BLaER1 (cell line): ENCODE data around the gene PIP5K1A.
"Not testable (repeated sequence)": the region's sequence is repeated elsewhere in the genome, so short reads cannot be mapped to it uniquely, and the experiment has no call there.

Source experiments
- H3K27ac ChIP-seq: shearing (Covaris generic); formaldehyde crosslinking; 2 replicates; pipeline ENCODE4 v1.8.1; 2022
- H3K27me3 ChIP-seq: shearing (Covaris generic); formaldehyde crosslinking; 2 replicates; pipeline ENCODE4 v1.8.1; 2022
- H3K36me3 ChIP-seq: shearing (Covaris generic); formaldehyde crosslinking; 2 replicates; pipeline ENCODE4 v1.8.1; 2022
- H3K4me1 ChIP-seq: shearing (Covaris generic); formaldehyde crosslinking; 2 replicates; pipeline ENCODE4 v1.8.1; 2022
- H3K4me2 ChIP-seq: shearing (Covaris generic); formaldehyde crosslinking; 2 replicates; pipeline ENCODE4 v1.8.1; 2022
- H3K4me3 ChIP-seq: shearing (Covaris generic); formaldehyde crosslinking; 2 replicates; pipeline ENCODE4 v1.8.1; 2022
- H3K9ac ChIP-seq: shearing (Covaris generic); formaldehyde crosslinking; 2 replicates; pipeline ENCODE4 v1.8.1; 2022
- H3K9me3 ChIP-seq: shearing (Covaris generic); formaldehyde crosslinking; 2 replicates; pipeline ENCODE4 v1.8.1; 2022
- H4K20me1 ChIP-seq: shearing (Covaris generic); formaldehyde crosslinking; 2 replicates; pipeline ENCODE4 v1.8.1; 2022
- Cebpa-rat ChIP-seq: shearing (Covaris generic); IDR thresholded peaks from 2 replicates; pipeline ENCODE4 v1.8.1; 2022

The PIP5K1A gene

GRCh38 chr1:151189637-151190445 is 8.5 kb upstream of the PIP5K1A start, which contains the start of gene VPS72:
VPS72 (minus strand) TSS chr1:151190197; CDS start chr1:151190121, 76 bp downstream.
- TF ChIP-seq Cebpa-rat, result no peak
- peak within 1 kb of the TSS; percentile 93 for H3K27ac ChIP-seq
- H3K4me1 ChIP-seq, result peaks cover 24% of the 10 kb centered on the region
- H4K20me1 ChIP-seq, result no peaks in the 10 kb centered on the region
- peak within 1 kb of the TSS; percentile 84 for H3K4me3 ChIP-seq
- no peaks in the 10 kb centered on the region for H3K9me3 ChIP-seq
- peak within 1 kb of the TSS; percentile 95 for H3K4me2 ChIP-seq
- H3K27me3 ChIP-seq, result no peaks in the 10 kb centered on the region
- H3K9ac ChIP-seq, result peak within 1 kb of the TSS; percentile 93
- H3K36me3 ChIP-seq, result peaks cover 24% of the 10 kb centered on the region

- peaks cover 2% of the 10 kb centered on the region for H3K36me3 ChIP-seq
- no peak overlapping the region for H3K4me2 ChIP-seq
- no peaks in the 10 kb centered on the region for H3K27me3 ChIP-seq
- H3K9ac ChIP-seq, result no peak overlapping the region
- no peaks in the 10 kb centered on the region for H4K20me1 ChIP-seq
- no peak overlapping the region for H3K27ac ChIP-seq
- no peak overlapping the region for H3K4me3 ChIP-seq
- TF ChIP-seq Cebpa-rat, result no peak
- peaks cover 31% of the 10 kb centered on the region for H3K4me1 ChIP-seq
- no peaks in the 10 kb centered on the region for H3K9me3 ChIP-seq
These were observed 6.3 kb upstream of the PIP5K1A start for GRCh38 chr1:151192047-151192446.

GRCh38 chr1:151193304-151193703 is 5.0 kb upstream of the PIP5K1A start:
- H3K27ac ChIP-seq, result no peak overlapping the region
- TF ChIP-seq Cebpa-rat, result no peak

GRCh38 chr1:151193856-151194255 is 4.5 kb upstream of the PIP5K1A start:
- H3K4me1 ChIP-seq, result peaks cover 22% of the 10 kb centered on the region
- H3K4me3 ChIP-seq, result no peak overlapping the region
- H3K9me3 ChIP-seq, result no peaks in the 10 kb centered on the region
- no peak overlapping the region for H3K4me2 ChIP-seq
- no peaks in the 10 kb centered on the region for H3K27me3 ChIP-seq
- no peak overlapping the region for H3K27ac ChIP-seq
- H3K36me3 ChIP-seq, result no peaks in the 10 kb centered on the region
- H3K9ac ChIP-seq, result no peak overlapping the region
- no peak for TF ChIP-seq Cebpa-rat
- H4K20me1 ChIP-seq, result no peaks in the 10 kb centered on the region

More at GRCh38 chr1:151193304-151193703, 5.0 kb upstream of the PIP5K1A start:
- Histone ChIP-seq H3K27me3 (no peaks in the 10 kb centered on the region), H3K4me2 (no peak overlapping the region), H3K9me3 (no peaks in the 10 kb centered on the region), H3K4me1 (peaks cover 28% of the 10 kb centered on the region), H3K36me3 (no peaks in the 10 kb centered on the region), H3K9ac (no peak overlapping the region), H4K20me1 (no peaks in the 10 kb centered on the region), H3K4me3 (no peak overlapping the region)

GRCh38 chr1:151194894-151195594 is 3.3 kb upstream of the PIP5K1A start:
- peaks cover 25% of the 10 kb centered on the region for H3K4me1 ChIP-seq
- not testable (repeated sequence) for H3K9me3 ChIP-seq, H3K4me2 ChIP-seq, H3K4me3 ChIP-seq, H3K27me3 ChIP-seq, H4K20me1 ChIP-seq, H3K27ac ChIP-seq, H3K9ac ChIP-seq, H3K36me3 ChIP-seq

- no peak overlapping the region for H3K27ac ChIP-seq
- 0 out of 2 replicates have a peak, but pooled peaks cover 5% of the 10 kb centered on the region for H3K36me3 ChIP-seq
- H3K4me1 ChIP-seq, result peaks cover 31% of the 10 kb centered on the region
- H3K27me3 ChIP-seq, result no peaks in the 10 kb centered on the region
- no peak overlapping the region for H3K4me2 ChIP-seq
- no peaks in the 10 kb centered on the region for H3K9me3 ChIP-seq
- no peak overlapping the region for H3K4me3 ChIP-seq
- no peak overlapping the region for H3K9ac ChIP-seq
- TF ChIP-seq Cebpa-rat, result no peak
- H4K20me1 ChIP-seq, result peaks cover 19% of the 10 kb centered on the region
These were observed 2.0 kb upstream of the PIP5K1A start for GRCh38 chr1:151196292-151196800.

GRCh38 chr1:151197863-151198253 is 494 bp upstream of the PIP5K1A start:
- peak overlapping the region; percentile 83 for H3K4me3 ChIP-seq
- H3K9me3 ChIP-seq, result no peaks in the 10 kb centered on the region
- peaks cover 34% of the 10 kb centered on the region for H4K20me1 ChIP-seq
- no peak for TF ChIP-seq Cebpa-rat
- H3K9ac ChIP-seq, result peak overlapping the region; percentile 89
- H3K4me1 ChIP-seq, result peaks cover 44% of the 10 kb centered on the region
- no peaks in the 10 kb centered on the region for H3K27me3 ChIP-seq
- H3K27ac ChIP-seq, result peak overlapping the region; percentile 31; the same call in 1 of the 2 replicates
- peaks cover 17% of the 10 kb centered on the region for H3K36me3 ChIP-seq
- peak overlapping the region; percentile 83 for H3K4me2 ChIP-seq

- peak overlapping the region; percentile 83 for H3K4me3 ChIP-seq
- TF ChIP-seq Cebpa-rat, result no peak
- no peak overlapping the region for H3K27ac ChIP-seq
- H4K20me1 ChIP-seq, result peaks cover 55% of the 10 kb centered on the region
- peak overlapping the region; percentile 83 for H3K4me2 ChIP-seq
- H3K4me1 ChIP-seq, result peaks cover 49% of the 10 kb centered on the region
- no peaks in the 10 kb centered on the region for H3K9me3 ChIP-seq
- H3K9ac ChIP-seq, result peak overlapping the region; percentile 89
- H3K27me3 ChIP-seq, result no peaks in the 10 kb centered on the region
- H3K36me3 ChIP-seq, result peaks cover 37% of the 10 kb centered on the region
These were observed 1.7 kb downstream of the PIP5K1A start for GRCh38 chr1:151199873-151200581.

- H3K9ac ChIP-seq, H3K9me3 ChIP-seq, H3K27me3 ChIP-seq, H3K4me2 ChIP-seq, H3K4me3 ChIP-seq, H3K27ac ChIP-seq: not testable (repeated sequence)
- Histone ChIP-seq H4K20me1 (peaks cover 100% of the 10 kb centered on the region), H3K36me3 (peaks cover 89% of the 10 kb centered on the region), H3K4me1 (peaks cover 27% of the 10 kb centered on the region)
These were observed 7.1 kb downstream of the PIP5K1A start for GRCh38 chr1:151205381-151205965.
